Nephron progenitor cell (in vitro differentiated cells): ENCODE results near the gene PNCK.

ENCODE experiments used
- DNase-seq: peaks from one replicate; pipeline ENCODE4 v3.0.0; 2021
- H3K27ac Mint-ChIP-seq: 2 replicates; pipeline ENCODE4 v1.8.0; 2021; ENCODE audit warnings: mild to moderate bottlenecking, moderate library complexity, mixed read lengths
- H3K27me3 Mint-ChIP-seq: 2 replicates; pipeline ENCODE4 v1.8.0; 2021; ENCODE audit warnings: mild to moderate bottlenecking, low read depth, mixed read lengths; ENCODE audit not compliant: poor library complexity
- H3K36me3 Mint-ChIP-seq: 2 replicates; pipeline ENCODE4 v1.8.0; 2021; ENCODE audit warnings: low read depth, mixed read lengths
- H3K4me1 Mint-ChIP-seq: 2 replicates; pipeline ENCODE4 v1.8.0; 2021; ENCODE audit warnings: mixed read lengths
- H3K4me3 Mint-ChIP-seq: 2 replicates; pipeline ENCODE4 v1.8.0; 2021; ENCODE audit warnings: mild to moderate bottlenecking, moderate library complexity, mixed read lengths
- H3K9me3 Mint-ChIP-seq: 2 replicates; pipeline ENCODE4 v1.8.0; 2021; ENCODE audit warnings: mild to moderate bottlenecking, moderate library complexity, mixed read lengths
- CTCF ChIP-seq: fragments of 200-600 bp; sonication (generic); IDR thresholded peaks from 2 replicates; pipeline ENCODE4 v1.5.0; 2021; ENCODE audit warnings: antibody characterized with exemption

PNCK gene

DNA sequence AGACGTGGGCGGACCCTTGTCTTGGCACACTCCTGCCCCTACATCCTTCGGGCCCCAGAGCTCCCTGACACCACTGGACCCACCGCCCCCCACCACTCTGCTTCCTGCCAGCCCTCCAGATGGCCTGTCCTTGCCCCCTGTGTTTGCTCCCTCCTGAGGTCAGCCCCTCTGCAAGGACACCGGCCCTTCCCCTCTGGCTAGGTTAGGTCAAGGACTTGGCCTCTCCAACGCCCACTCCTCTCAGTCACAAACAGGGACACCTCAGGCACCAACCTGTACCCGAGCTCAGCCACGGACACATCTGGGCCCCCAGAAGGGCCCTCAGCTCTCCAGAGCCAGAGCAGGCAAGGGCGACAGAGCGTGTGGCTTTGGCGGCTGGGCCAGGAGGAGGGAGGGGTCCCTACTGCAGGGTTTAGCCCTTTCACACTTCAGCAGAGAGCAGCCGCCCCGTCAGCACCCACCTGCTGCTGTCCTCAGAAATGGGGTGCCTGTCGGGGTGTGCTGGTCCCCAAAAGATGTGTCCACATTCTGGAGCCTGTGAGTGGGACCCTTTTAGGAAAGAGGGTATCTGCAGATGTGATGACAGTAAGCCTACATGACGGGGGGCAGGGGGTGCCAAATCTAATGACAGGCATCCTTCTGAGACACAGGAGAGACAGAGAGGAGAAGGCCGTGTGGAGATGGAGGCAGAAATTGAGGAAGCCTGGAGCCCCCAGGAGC lies 50.1 kb downstream of the PNCK start:
- Mint-ChIP-seq H3K9me3 (peaks cover 51% of the 10 kb centered on the region), H3K27ac (peak overlapping the region; percentile 75), H3K4me3 (no peak overlapping the region), H3K36me3 (no peaks in the 10 kb centered on the region), H3K4me1 (peaks cover 20% of the 10 kb centered on the region), H3K27me3 (peaks cover 27% of the 10 kb centered on the region)
- no peak for TF ChIP-seq CTCF
- no peak for DNase-seq

DNA sequence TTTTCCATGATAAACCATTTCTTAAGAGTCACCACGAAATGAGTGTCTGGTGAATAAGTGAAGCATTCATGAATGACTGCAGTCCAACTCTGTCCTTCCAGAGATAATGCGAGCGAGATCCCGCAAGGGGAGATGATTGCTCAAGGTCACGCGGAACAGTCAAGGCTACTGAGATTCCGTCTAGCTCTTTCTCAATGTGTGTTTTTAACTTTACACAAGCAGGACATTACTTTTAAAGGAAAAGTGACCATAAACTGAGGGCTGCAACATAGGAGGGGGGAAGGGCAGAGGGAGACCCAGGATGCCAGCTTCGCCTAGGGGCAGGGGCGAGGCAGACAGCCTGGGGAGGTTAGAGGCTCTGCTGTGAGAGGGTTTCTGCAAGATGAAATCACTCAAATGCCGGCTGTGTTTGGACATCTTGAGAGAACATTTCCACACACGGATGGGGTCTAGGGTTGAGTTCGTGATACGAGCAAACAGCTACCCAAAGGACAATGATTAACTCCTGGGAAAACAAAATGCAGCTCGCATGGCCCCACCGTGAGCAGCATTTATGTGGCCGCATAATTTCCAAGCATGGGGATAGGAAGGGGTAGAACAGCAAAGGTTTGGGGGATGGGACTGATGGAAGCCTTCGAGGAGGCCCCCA lies 50.8 kb downstream of the PNCK start:
- DNase-seq = no peak
- H3K27ac Mint-ChIP-seq = no peak overlapping the region
- H3K36me3 Mint-ChIP-seq = no peaks in the 10 kb centered on the region
- no peak overlapping the region for H3K4me3 Mint-ChIP-seq
- H3K4me1 Mint-ChIP-seq = peaks cover 20% of the 10 kb centered on the region
- H3K9me3 Mint-ChIP-seq = peaks cover 54% of the 10 kb centered on the region
- peaks cover 34% of the 10 kb centered on the region for H3K27me3 Mint-ChIP-seq
- no peak for TF ChIP-seq CTCF

- Mint-ChIP-seq H3K27ac (no peak overlapping the region), H3K9me3 (peaks cover 56% of the 10 kb centered on the region), H3K36me3 (no peaks in the 10 kb centered on the region), H3K27me3 (peaks cover 38% of the 10 kb centered on the region), H3K4me3 (no peak overlapping the region), H3K4me1 (peaks cover 20% of the 10 kb centered on the region)
- no peak for DNase-seq
- TF ChIP-seq CTCF = no peak
Measured at GRCh38 chrX:153621949-153622598, 51.5 kb downstream of the PNCK start.

- no peak for DNase-seq
- Mint-ChIP-seq H3K27me3 (peaks cover 53% of the 10 kb centered on the region), H3K4me3 (no peak overlapping the region), H3K36me3 (no peaks in the 10 kb centered on the region), H3K9me3 (peaks cover 59% of the 10 kb centered on the region), H3K27ac (no peak overlapping the region), H3K4me1 (peaks cover 20% of the 10 kb centered on the region)
- TF ChIP-seq CTCF = no peak
Measured at GRCh38 chrX:153620576-153620975, 53.0 kb downstream of the PNCK start.
